HEK293 (cell line): ENCODE measurements around the gene MYO18B.

Experiments
- CTCF ChIA-PET: fragments of 350-600 bp; formaldehyde crosslinking; extraction: SDS; loops from one replicate; lab custom pipeline; 2021; ENCODE audit warnings: antibody characterized with exemption; lab: Yijun Ruan, JAX
- POLR2A ChIA-PET: fragments of 300-600 bp; formaldehyde crosslinking; extraction: SDS; loops from one replicate; lab custom pipeline; 2020; ENCODE audit warnings: antibody characterized with exemption, inconsistent platforms; lab: Yijun Ruan, JAX
- H3K27ac ChIP-seq: fragments of 200-500 bp; sonication (Bioruptor generic); 2 replicates; pipeline ENCODE4 v1.5.1; 2014; ENCODE audit warnings: low read depth, low read length, control low read depth, inconsistent platforms; ENCODE audit errors: extremely low read depth
- H3K36me3 ChIP-seq, 2 experiments: fragments of 200-500 bp in 1 of 2; sonication (Bioruptor generic) in 1 of 2; 1 replicate in 1 of 2; 2 replicates in 1 of 2; pipeline ENCODE4 v1.5.1; 2014 to 2017; ENCODE audit warnings: inconsistent platforms in 2 of 2, low read length in 2 of 2; ENCODE audit not compliant: control insufficient read depth in 2 of 2, insufficient read depth in 1 of 2
- H3K4me1 ChIP-seq: fragments of 200-500 bp; sonication (Bioruptor generic); 2 replicates; pipeline ENCODE4 v1.5.1; 2014; ENCODE audit warnings: mild to moderate bottlenecking, low read length, inconsistent platforms; ENCODE audit not compliant: control insufficient read depth, insufficient read depth
- H3K4me3 ChIP-seq: 2 replicates; pipeline ENCODE4 v1.5.1; 2011; ENCODE audit warnings: low read depth, mild to moderate bottlenecking, control low read depth, low read length, moderate library complexity
- H3K9me3 ChIP-seq: fragments of 200-500 bp; sonication (Bioruptor generic); 2 replicates; pipeline ENCODE4 v1.5.1; 2014; ENCODE audit warnings: low read depth, low read length, inconsistent platforms; ENCODE audit not compliant: control insufficient read depth, insufficient read depth
- GLIS2 ChIP-seq: fragments of 450-650 bp; formaldehyde crosslinking; IDR thresholded peaks from 2 replicates; pipeline ENCODE4 v1.5.1; 2016; ENCODE audit warnings: missing biosample characterization, missing genetic modification characterization
- HOXC10 ChIP-seq: sonication (generic); formaldehyde crosslinking; IDR thresholded peaks from 2 replicates; pipeline ENCODE4 v1.8.1; 2023; ENCODE audit warnings: mild to moderate bottlenecking, missing genetic modification reagents
- KLF16 ChIP-seq: fragments of 450-650 bp; formaldehyde crosslinking; IDR thresholded peaks from 2 replicates; pipeline ENCODE4 v1.5.1; 2017; ENCODE audit warnings: missing biosample characterization, missing genetic modification characterization
- KLF7 ChIP-seq: fragments of 450-650 bp; formaldehyde crosslinking; IDR thresholded peaks from 2 replicates; pipeline ENCODE4 v1.5.1; 2016; ENCODE audit warnings: missing biosample characterization, missing genetic modification characterization, borderline replicate concordance
- MZF1 ChIP-seq: fragments of 450-650 bp; formaldehyde crosslinking; IDR thresholded peaks from 2 replicates; pipeline ENCODE4 v1.5.1; 2017; ENCODE audit warnings: missing biosample characterization, missing genetic modification characterization, borderline replicate concordance
- OSR2 ChIP-seq: fragments of 450-650 bp; formaldehyde crosslinking; IDR thresholded peaks from 2 replicates; pipeline ENCODE4 v1.5.1; 2016; ENCODE audit warnings: missing biosample characterization, missing genetic modification characterization
- SETDB1 ChIP-seq: IDR thresholded peaks from one replicate; pipeline ENCODE4 v1.6.1; 2017; ENCODE audit warnings: mild to moderate bottlenecking, low read length, moderate library complexity, mixed read lengths; ENCODE audit not compliant: insufficient read length
- SP7 ChIP-seq: fragments of 450-650 bp; formaldehyde crosslinking; IDR thresholded peaks from 2 replicates; pipeline ENCODE4 v1.5.1; 2016; ENCODE audit warnings: missing biosample characterization, missing genetic modification characterization
- WT1 ChIP-seq: fragments of 450-650 bp; formaldehyde crosslinking; IDR thresholded peaks from 2 replicates; pipeline ENCODE4 v1.5.1; 2016; ENCODE audit warnings: missing biosample characterization, missing genetic modification characterization
- ZNF10 ChIP-seq: fragments of 450-650 bp; formaldehyde crosslinking; IDR thresholded peaks from 2 replicates; pipeline ENCODE4 v1.5.1; 2017; ENCODE audit warnings: missing biosample characterization, missing genetic modification characterization
- ZNF146 ChIP-seq: fragments of 450-650 bp; formaldehyde crosslinking; IDR thresholded peaks from 2 replicates; pipeline ENCODE4 v1.5.1; 2016; ENCODE audit warnings: missing biosample characterization, missing genetic modification characterization
- ZNF221 ChIP-seq: fragments of 450-650 bp; formaldehyde crosslinking; IDR thresholded peaks from 2 replicates; pipeline ENCODE4 v1.5.1; 2017; ENCODE audit warnings: missing biosample characterization, missing genetic modification characterization, borderline replicate concordance
- ZNF24 ChIP-seq: fragments of 450-650 bp; formaldehyde crosslinking; IDR thresholded peaks from 2 replicates; pipeline ENCODE4 v1.5.1; 2016; ENCODE audit warnings: missing biosample characterization, missing genetic modification characterization
- ZNF292 ChIP-seq: fragments of 450-650 bp; formaldehyde crosslinking; IDR thresholded peaks from 2 replicates; pipeline ENCODE4 v1.5.1; 2016; ENCODE audit warnings: low read depth, missing biosample characterization, missing genetic modification characterization, borderline replicate concordance
- ZNF426 ChIP-seq: fragments of 450-650 bp; formaldehyde crosslinking; IDR thresholded peaks from 2 replicates; pipeline ENCODE4 v1.5.1; 2017; ENCODE audit warnings: missing biosample characterization, missing genetic modification characterization, mild to moderate bottlenecking, inconsistent platforms, moderate library complexity
- ZNF549 ChIP-seq: fragments of 450-650 bp; IDR thresholded peaks from 2 replicates; pipeline ENCODE4 v1.5.1; 2018; ENCODE audit warnings: missing biosample characterization, missing genetic modification characterization, mild to moderate bottlenecking, inconsistent platforms, moderate library complexity
- ZNF792 ChIP-seq: fragments of 450-650 bp; formaldehyde crosslinking; IDR thresholded peaks from 2 replicates; pipeline ENCODE4 v1.5.1; 2016; ENCODE audit warnings: missing biosample characterization, missing genetic modification characterization
- TF ChIP-seq, protein P1 (sequence below): fragments of 450-650 bp; formaldehyde crosslinking; IDR thresholded peaks from 2 replicates; pipeline ENCODE4 v1.5.1; 2016; ENCODE audit warnings: missing biosample characterization, missing genetic modification characterization
- TF ChIP-seq, protein P2 (sequence below): sonication (generic); formaldehyde crosslinking; IDR thresholded peaks from 2 replicates; pipeline ENCODE4 v1.8.1; 2022; ENCODE audit warnings: mild to moderate bottlenecking, moderate library complexity, missing genetic modification reagents
- TF ChIP-seq, protein P3 (sequence below): fragments of 450-650 bp; formaldehyde crosslinking; IDR thresholded peaks from 2 replicates; pipeline ENCODE4 v1.5.1; 2016; ENCODE audit warnings: missing biosample characterization, missing genetic modification characterization

Gene MYO18B

DNA sequence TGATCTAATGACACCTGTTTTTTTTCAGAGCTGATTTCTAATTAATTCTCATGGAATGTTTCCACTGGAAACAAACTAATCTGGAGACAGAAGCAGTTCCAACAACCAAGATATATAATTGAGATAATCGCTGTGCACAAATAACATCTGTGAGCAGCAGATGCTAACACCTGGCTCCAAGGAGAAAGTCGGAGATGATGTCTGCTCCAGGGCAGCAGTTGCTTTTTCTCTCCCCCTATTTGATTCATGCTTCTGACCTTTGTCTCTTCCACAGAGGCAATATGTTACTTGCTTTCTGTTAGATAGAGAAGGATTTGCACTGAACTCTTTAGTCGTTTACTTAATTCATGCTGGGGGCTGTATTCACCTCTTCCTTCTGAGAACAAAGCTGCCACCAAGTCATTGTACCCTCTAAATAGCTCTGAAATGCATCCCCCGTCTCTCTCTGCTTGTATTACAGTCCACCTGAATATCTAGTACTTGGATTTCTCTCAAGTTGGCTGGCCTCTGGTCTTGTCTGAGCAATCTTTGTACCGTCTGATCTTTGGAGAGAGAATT is 187.4 kb downstream of the MYO18B start:
- Histone ChIP-seq H3K4me3 (no peak overlapping the region), H3K9me3 (no peaks in the 10 kb centered on the region), H3K36me3 (no peaks in the 10 kb centered on the region), H3K27ac (peak overlapping the region; percentile 5; the same call in 1 of the 2 replicates), H3K4me1 (peaks cover 17% of the 10 kb centered on the region)
- ChIA-PET CTCF (interaction anchor here (0.5 to 1.1 kb wide), 4 partner anchors 26 to 401 kb away, joined by 3 to 5 read pairs (median 4); no protein-coding TSS in a partner anchor), POLR2A (no interaction called here)
- TF ChIP-seq GLIS2 (tag by site-specific recombination), result no peak
- TF ChIP-seq KLF16 (tag by site-specific recombination), result no peak
- TF ChIP-seq ZNF792 (tag by site-specific recombination), result no peak
- no peak for TF ChIP-seq ZNF10
- no peak for TF ChIP-seq SETDB1
- TF ChIP-seq ZNF146 (tag by site-specific recombination), result no peak
- TF ChIP-seq, protein P1, sequence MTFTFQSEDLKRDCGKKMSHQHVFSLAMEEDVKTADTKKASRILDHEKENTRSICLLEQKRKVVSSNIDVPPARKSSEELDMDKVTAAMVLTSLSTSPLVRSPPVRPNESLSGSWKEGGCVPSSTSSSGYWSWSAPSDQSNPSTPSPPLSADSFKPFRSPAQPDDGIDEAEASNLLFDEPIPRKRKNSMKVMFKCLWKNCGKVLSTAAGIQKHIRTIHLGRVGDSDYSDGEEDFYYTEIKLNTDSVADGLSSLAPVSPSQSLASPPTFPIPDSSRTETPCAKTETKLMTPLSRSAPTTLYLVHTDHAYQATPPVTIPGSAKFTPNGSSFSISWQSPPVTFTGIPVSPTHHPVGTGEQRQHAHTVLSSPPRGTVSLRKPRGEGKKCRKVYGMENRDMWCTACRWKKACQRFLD (tag by site-specific recombination), result no peak
- TF ChIP-seq, protein P2, sequence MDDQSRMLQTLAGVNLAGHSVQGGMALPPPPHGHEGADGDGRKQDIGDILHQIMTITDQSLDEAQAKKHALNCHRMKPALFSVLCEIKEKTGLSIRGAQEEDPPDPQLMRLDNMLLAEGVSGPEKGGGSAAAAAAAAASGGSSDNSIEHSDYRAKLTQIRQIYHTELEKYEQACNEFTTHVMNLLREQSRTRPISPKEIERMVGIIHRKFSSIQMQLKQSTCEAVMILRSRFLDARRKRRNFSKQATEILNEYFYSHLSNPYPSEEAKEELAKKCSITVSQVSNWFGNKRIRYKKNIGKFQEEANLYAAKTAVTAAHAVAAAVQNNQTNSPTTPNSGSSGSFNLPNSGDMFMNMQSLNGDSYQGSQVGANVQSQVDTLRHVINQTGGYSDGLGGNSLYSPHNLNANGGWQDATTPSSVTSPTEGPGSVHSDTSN (CRISPR knock-in tag), result no peak
- TF ChIP-seq ZNF292 (tag by site-specific recombination), result no peak
- no peak for TF ChIP-seq MZF1 (tag by site-specific recombination)
- TF ChIP-seq, protein P3, sequence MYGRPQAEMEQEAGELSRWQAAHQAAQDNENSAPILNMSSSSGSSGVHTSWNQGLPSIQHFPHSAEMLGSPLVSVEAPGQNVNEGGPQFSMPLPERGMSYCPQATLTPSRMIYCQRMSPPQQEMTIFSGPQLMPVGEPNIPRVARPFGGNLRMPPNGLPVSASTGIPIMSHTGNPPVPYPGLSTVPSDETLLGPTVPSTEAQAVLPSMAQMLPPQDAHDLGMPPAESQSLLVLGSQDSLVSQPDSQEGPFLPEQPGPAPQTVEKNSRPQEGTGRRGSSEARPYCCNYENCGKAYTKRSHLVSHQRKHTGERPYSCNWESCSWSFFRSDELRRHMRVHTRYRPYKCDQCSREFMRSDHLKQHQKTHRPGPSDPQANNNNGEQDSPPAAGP, result no peak
- TF ChIP-seq OSR2 (tag by site-specific recombination), result no peak
- TF ChIP-seq ZNF549, result no peak
- TF ChIP-seq ZNF221 (tag by site-specific recombination), result no peak
- TF ChIP-seq ZNF24 (tag by site-specific recombination), result no peak
- TF ChIP-seq KLF7 (tag by site-specific recombination), result no peak
- TF ChIP-seq HOXC10, result no peak

DNA sequence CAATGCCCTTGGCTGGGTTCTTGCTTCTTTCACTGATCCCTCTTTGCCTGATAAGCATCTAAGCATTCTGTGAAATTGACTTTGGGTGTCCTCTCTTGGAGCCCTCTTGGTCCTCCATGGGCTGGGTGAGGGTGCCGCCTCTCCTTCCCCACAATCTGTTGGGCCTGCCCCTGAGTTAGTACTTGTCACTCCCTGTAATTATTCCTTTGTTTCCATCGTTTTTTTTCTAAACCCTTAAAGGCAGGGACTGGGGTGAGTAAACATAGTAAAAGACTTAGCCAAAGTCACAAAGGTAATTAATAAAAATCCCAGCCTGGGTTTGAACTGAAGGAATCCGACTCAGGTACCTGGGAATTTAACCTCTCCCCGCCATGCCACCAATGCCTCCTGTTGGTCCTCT is 188.1 kb downstream of the MYO18B start:
- ChIA-PET CTCF (interaction anchor here (0.9 kb wide), 2 partner anchors 26 to 157 kb away, joined by 4 to 5 read pairs; no protein-coding TSS in a partner anchor), POLR2A (no interaction called here)
- Histone ChIP-seq H3K27ac (peak overlapping the region; percentile 74), H3K9me3 (no peaks in the 10 kb centered on the region), H3K4me1 (peaks cover 17% of the 10 kb centered on the region), H3K4me3 (no peak overlapping the region), H3K36me3 (no peaks in the 10 kb centered on the region)
- TF ChIP-seq WT1 (tag by site-specific recombination) (peak; percentile 68), SP7 (tag by site-specific recombination) (peak; percentile 77), ZNF426 (tag by site-specific recombination) (no peak)
